KG1 (cell line): ENCODE results near the gene LRRC27.

ENCODE experiments used
- DNase-seq: peaks from one replicate; lab custom pipeline; 2025; lab: John Stamatoyannopoulos, UW

Gene LRRC27

GRCh38 chr10:132402781-132403241 is 70.8 kb downstream of the LRRC27 start:
- no peak for DNase-seq

- no peak for DNase-seq
Observed at GRCh38 chr10:132403511-132404168, 71.6 kb downstream of the LRRC27 start.

- DNase-seq, result no peak
Observed at GRCh38 chr10:132404169-132404880, 72.3 kb downstream of the LRRC27 start.

GRCh38 chr10:132404911-132405462 is 73.0 kb downstream of the LRRC27 start:
- no peak for DNase-seq

DNA sequence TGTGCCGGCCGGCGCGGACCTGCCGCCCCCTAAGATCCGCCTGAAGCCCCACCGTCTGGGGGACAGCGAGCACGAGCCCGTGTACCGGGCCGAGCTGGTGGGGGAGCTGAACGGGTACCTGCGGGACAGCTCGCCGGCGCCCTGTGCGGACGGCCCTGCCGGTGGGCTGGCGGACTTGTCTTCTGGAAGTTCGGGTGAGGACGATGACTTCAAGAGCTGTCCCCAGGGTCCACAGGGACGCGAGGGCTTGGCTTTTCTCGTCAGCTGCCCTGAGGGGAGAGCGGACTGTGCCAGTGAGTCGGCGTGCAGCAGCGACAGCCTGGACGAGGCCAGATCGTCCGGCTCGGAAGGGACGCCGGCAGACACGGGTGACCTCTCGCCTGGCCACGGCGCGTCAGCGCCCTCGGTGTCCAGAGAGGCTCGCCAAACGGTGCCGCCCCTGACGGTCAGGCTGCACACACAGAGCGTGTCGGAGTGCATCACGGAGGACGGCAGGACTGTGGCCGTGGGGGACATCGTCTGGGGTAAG is 73.5 kb downstream of the LRRC27 start:
- DNase-seq, result no peak

DNA sequence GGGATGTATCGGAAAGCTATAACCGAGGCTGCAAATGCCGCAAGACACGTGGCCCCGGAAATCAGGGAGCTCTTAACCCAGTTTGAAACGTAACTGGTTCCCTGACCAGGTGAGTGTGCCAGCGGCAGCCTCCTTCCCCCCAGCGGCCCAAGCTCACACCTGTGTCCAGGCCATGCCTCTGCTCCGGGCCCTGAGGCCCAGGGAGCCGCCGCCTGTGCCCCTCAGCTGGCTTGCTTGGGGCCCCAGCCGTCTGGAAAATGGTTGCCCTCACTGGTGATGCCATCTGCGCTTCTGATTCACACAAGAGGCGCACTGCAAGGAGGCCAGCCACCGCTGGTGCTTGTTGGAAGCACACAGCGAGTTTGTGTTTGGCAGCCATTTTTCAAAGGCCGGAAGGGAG is 74.2 kb downstream of the LRRC27 start:
- no peak for DNase-seq

DNA sequence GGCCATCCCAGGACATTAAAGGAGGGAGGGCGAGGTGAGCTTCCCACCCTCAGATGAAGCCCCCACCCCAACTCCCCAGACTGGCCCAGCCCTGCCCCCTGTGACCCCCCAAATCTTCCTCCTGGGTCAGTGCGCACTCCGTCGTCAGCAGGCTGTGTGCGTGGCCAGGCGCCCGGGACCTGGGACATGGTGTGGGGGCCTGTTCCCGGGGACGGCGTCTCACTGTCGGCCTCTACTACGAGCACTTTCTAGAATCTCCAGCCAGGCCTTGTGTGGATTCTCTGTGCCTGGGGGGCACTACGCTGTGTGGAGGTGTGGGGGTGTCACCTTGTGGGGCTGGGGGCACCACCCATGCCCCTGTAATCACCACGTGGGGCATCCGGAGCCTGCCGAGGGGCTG is 74.8 kb downstream of the LRRC27 start:
- DNase-seq, result no peak

GRCh38 chr10:132407243-132407746 is 75.3 kb downstream of the LRRC27 start:
- DNase-seq, result no peak

GRCh38 chr10:132407846-132408278 is 75.9 kb downstream of the LRRC27 start:
- no peak for DNase-seq

- no peak for DNase-seq
Observed at GRCh38 chr10:132408367-132408781, 76.4 kb downstream of the LRRC27 start.

- no peak for DNase-seq
Observed at GRCh38 chr10:132408823-132409666, 77.1 kb downstream of the LRRC27 start.

DNA sequence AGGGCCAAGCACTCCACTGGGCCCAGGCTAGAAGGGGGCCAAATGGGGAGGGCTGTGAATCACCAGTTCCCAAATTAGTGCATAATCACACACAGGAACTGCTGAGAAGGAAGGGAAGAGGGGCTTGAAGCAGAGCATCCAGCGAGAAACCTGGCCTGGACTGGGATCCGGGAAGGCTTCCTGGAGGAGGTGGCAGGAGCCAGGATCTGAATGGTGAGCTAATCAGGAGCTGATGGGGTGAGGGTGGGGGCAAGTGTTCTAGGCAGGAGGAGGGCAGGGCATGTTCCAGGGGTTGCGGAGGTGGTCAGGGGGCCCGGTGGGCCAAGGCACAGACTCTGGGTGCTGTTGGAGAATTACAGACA is 77.7 kb downstream of the LRRC27 start:
- DNase-seq, result no peak

GRCh38 chr10:132410056-132410778 is 78.2 kb downstream of the LRRC27 start:
- no peak for DNase-seq

DNA sequence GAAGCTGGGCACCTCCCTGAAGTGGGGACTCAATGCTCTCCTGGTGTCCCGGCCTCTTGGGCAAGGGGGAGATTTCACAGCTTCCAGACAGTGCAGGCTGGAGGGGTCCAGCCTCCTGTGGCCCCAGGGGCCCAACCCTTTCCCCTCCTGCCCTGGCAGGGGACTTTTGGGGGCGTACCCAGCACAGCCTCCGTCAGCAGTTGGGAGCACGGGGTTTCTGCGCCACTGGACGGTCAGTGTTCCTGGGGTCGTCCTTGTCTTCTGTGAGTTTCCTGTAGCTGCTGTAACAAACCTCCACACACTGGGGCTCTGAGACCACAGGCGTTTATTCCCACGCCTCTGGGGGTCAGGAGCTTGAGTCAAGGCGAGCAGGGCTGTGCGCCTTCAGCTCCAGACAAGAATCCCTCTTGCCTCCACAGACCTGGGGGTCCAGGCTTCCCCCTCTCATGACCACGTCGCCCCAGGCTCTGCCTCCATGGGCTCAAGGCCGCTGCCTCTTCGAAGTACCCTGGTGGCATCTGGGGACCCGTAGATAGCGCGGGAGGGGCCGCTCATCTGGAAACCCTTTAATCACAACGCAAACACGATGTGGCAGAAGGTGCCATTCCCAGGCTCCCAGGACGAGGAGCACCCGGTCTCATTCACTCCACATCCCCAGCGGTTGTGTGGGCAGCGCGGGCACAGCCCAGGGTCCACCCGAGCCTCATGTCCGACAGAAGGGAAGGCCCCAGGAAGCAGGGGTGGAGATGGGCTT is 79.0 kb downstream of the LRRC27 start:
- DNase-seq, result no peak

GRCh38 chr10:132411561-132412253 is 79.7 kb downstream of the LRRC27 start:
- no peak for DNase-seq

GRCh38 chr10:132412316-132413192 is 80.6 kb downstream of the LRRC27 start:
- DNase-seq, result no peak

DNA sequence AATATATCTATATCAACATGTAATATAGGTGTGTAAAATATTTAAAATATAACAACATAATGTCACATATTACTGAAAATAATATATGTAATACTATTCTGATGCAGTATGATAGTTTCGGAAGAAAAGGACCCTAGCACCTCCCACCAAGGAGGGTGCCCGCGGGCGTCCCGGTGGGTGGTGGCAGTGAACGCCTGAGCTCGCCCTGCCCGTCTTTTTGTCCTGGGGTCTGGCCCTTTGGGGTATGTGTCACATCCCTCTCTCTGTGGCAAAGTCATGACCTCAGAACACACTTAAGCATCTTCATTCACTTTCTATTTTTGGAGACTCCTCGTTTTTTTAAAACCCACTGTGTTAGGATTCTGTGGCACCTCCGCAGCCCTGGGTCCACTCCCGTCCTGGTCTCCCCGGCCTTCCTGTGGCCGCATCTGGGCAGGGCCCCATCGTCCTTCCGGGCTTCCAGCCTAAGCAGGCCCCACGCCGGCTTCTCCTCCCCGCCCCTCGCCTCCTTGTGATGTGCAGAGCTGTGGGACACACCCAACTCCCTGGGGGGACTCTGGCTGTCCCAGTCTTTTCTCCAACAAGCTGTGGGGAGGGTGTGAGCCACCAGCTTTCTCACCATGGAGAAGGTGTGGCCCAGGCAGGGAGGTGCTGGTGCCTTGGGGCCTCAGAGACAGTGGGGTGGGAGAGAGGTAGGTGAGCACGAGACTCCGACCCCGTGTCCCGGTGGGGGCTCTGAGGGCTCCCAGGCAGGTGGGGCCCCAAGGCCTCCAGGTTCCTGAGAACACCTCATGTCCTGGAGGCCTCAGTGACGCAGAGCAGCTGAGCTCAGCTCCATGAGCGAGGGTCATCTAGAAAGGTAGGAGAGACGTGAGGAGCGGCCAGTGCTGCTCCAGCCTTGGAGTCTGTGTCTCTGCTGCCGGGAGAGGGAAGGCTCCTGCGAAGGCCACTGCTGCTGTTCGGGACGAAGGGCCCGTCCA is 81.5 kb downstream of the LRRC27 start:
- no peak for DNase-seq
